Stimulated activated naive CD8-positive, alpha-beta T cell treated with anti-CD3 and anti-CD28 coated beads, Interleukin-15, Interleukin-2, amounts not matched to agents 100 ng/mL and 50 ng/mL, for 24 hours (primary cell): Measurements from ENCODE around the gene MRAP2.
"Not testable (repeated sequence)": the region's sequence is repeated elsewhere in the genome, so short reads cannot be mapped to it uniquely, and the experiment has no call there.

Experiments
- H3K27ac Mint-ChIP-seq: one replicate; pipeline ENCODE4 v1.8.0; 2021; ENCODE audit warnings: mild to moderate bottlenecking, mixed read lengths
- H3K27me3 Mint-ChIP-seq: one replicate; pipeline ENCODE4 v1.8.0; 2021; ENCODE audit warnings: mixed read lengths
- H3K36me3 Mint-ChIP-seq: one replicate; pipeline ENCODE4 v1.8.0; 2021; ENCODE audit warnings: low read depth, mixed read lengths
- H3K4me1 Mint-ChIP-seq: one replicate; pipeline ENCODE4 v1.8.0; 2021; ENCODE audit warnings: low read depth, mixed read lengths
- H3K4me3 Mint-ChIP-seq: one replicate; pipeline ENCODE4 v1.8.0; 2021; ENCODE audit warnings: mild to moderate bottlenecking, mixed read lengths
- H3K9me3 Mint-ChIP-seq: one replicate; pipeline ENCODE4 v1.8.0; 2021; ENCODE audit warnings: mixed read lengths

MRAP2 gene

DNA sequence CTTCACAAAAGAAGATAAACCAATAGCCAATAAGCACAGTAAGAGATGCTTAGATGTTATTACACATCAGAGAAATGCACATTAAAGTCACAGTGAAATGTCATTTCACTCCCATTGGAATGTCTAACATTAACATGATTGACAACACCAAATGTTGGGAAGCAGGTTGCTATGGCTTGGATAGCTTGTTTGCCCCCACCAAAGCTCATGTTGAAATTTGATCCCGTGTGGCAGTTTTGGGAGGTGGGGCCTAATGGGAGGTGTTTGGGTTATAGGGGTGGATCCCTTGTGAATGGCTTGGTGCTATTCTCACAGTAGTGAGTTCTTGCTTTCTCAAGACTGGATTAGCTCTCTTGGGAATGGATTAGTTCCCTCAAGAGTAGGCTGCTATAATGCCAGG lies 44.8 kb downstream of the MRAP2 start:
- Mint-ChIP-seq H3K27ac (no peak overlapping the region), H3K36me3 (no peaks in the 10 kb centered on the region), H3K9me3 (no peaks in the 10 kb centered on the region), H3K4me1 (no peaks in the 10 kb centered on the region), H3K4me3 (no peak overlapping the region), H3K27me3 (peaks cover 15% of the 10 kb centered on the region)

DNA sequence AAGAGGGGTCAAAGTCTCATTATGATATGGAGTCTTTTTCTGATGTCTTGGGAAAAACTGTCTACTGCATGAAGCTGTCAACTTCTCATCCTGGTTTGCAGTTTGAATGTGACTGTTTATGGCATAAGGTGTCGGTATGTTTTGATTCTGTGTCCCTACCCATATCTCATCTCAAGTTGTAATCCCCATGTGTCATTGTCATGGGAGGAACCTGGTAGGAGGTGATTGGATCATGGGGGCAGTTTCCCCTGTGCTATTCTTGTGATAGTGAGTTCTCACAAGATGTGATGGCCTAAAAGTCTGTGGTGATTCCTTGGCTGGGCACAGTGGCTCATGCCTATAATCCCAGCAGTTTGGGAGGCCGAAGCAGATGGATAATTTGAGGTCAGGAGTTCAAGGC lies 47.6 kb downstream of the MRAP2 start:
- Mint-ChIP-seq H3K27me3 (peaks cover 19% of the 10 kb centered on the region), H3K4me3 (no peak overlapping the region), H3K27ac (no peak overlapping the region), H3K36me3 (no peaks in the 10 kb centered on the region), H3K9me3 (no peaks in the 10 kb centered on the region), H3K4me1 (no peaks in the 10 kb centered on the region)

DNA sequence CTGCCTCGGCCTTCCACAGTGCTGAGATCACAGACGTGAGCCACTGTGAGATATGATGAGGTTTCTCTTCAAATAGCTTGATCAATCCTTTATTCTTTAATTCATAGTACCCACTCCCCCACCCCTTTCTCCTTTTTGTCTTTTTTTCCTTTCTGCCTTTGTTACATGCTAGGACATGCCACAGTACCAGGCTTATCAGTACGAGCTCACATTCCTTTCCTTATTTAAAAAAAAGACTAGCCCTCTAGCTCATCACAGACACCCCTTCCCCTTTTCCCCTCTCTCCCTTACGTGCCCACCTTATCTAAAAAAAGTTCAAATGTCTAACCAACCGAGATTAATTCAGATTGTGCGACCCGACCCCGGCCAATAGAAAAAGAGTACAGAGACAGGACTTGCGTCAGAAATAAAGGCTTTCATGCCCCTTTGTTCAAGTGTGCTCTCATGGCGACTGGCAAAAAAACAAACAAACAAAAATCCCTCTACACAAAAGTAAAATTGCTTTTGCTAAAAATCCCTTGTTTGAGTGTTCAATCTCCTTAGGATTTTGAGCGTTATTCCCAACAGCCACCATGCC lies 49.2 kb downstream of the MRAP2 start:
- Mint-ChIP-seq H3K27me3 (peaks cover 25% of the 10 kb centered on the region), H3K4me1 (no peaks in the 10 kb centered on the region), H3K9me3 (no peaks in the 10 kb centered on the region), H3K36me3 (no peaks in the 10 kb centered on the region), H3K27ac (no peak overlapping the region), H3K4me3 (no peak overlapping the region)

DNA sequence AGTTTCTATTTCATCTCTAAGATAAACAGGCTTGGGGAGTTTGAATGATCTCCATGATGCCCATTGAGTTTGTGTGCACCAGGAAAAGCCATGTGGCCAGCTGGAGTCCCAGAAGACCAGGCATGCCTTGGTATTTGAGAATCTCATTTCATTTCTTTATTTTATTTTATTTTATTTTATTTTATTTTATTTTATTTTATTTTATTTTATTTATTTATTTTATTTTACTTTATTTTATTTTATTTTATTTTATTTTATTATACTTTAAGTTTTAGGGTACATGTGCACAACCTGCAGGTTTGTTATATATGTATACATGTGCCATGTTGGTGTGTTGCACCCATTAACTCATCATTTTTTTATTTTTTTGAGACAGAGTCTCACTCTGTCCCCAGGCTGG lies 51.1 kb downstream of the MRAP2 start:
- H3K36me3 Mint-ChIP-seq, H3K4me1 Mint-ChIP-seq, H3K4me3 Mint-ChIP-seq, H3K9me3 Mint-ChIP-seq, H3K27ac Mint-ChIP-seq: not testable (repeated sequence)
- peaks cover 25% of the 10 kb centered on the region for H3K27me3 Mint-ChIP-seq

DNA sequence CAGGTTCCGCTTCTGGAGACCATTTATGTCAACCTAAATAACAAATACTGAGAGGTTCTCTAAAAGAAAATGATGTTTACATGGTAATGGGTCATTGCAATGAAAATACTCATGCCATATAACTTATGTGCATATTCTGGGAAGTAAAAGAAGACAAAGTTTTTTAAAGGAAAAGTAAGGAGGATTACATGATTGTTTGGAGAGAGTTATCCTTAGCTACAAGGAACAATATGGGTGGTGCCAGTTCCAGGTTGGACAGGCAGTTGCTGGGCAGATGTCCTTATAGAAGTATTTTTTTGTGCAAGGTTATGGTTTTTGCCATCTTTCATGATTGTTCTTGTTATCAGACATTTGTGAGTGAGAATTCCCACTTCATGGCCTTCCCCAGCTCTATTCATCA lies 52.5 kb downstream of the MRAP2 start:
- Mint-ChIP-seq H3K4me3 (no peak overlapping the region), H3K27ac (no peak overlapping the region), H3K9me3 (no peaks in the 10 kb centered on the region), H3K4me1 (no peaks in the 10 kb centered on the region), H3K36me3 (no peaks in the 10 kb centered on the region), H3K27me3 (peaks cover 22% of the 10 kb centered on the region)

DNA sequence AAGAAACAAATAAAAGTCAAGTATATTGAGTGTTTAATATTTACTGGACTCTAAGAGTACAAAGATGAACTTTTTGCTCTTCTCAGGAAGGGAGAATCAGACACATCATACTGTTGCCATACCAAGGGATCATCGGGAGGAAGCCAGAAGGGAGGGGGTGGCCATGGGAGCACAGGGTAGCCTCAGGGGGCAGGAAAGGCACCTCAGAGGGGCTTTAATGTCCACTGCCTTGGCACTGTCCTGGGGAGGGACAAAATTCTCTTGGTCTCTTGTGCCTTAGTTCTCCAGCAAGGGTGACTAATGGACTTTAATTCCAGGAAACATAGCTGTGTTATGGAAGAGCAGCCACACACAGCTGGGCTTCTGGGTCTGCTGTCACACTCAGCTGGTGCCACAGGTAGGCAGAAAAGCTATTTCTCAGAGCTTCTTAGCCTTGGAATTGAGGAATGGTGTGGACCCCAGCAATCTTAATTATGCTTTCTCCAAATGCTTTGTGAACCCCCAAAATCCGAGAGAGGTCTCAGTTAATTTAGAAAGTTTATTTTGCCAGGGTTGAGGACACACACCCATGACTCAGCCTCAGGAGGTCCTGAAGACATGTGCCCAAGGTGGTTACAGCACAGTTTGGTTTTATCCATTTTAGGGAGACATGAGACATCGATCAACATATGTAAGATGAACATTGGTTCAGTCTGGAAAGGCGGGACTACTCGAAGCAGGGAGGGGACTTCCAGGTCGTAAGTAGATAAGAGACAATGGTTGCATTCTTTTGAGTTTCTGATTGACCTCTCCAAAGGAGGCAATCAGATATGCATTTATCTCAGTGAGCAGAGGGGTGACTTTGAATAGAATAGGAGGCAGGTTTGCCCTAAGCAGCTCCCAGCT lies 53.2 kb downstream of the MRAP2 start:
- H3K27ac Mint-ChIP-seq = no peak overlapping the region

DNA sequence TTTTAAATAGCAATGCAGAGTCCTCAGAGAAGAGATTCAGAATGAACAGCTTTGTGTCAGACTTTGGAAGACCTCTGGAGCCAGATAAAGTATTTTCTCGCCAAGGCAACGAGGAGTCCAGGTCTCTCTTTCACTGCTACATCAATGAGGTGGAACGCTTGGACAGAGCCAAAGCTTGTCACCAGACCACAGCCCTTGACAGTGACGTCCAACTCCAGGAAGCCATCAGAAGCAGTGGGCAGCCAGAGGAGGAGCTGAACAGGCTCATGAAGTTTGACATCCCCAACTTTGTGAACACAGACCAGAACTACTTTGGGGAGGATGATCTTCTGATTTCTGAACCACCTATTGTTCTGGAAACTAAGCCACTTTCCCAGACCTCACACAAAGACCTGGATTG lies 55.5 kb downstream of the MRAP2 start:
- peaks cover 11% of the 10 kb centered on the region for H3K27me3 Mint-ChIP-seq
- no peaks in the 10 kb centered on the region for H3K4me1 Mint-ChIP-seq
- no peaks in the 10 kb centered on the region for H3K36me3 Mint-ChIP-seq
- H3K27ac Mint-ChIP-seq = no peak overlapping the region
- H3K9me3 Mint-ChIP-seq = no peaks in the 10 kb centered on the region
- H3K4me3 Mint-ChIP-seq = no peak overlapping the region

More for the DNA sequence above, 53.2 kb downstream of the MRAP2 start:
- Mint-ChIP-seq H3K36me3 (no peaks in the 10 kb centered on the region), H3K27me3 (peaks cover 20% of the 10 kb centered on the region), H3K4me1 (no peaks in the 10 kb centered on the region), H3K4me3 (no peak overlapping the region), H3K9me3 (no peaks in the 10 kb centered on the region)

DNA sequence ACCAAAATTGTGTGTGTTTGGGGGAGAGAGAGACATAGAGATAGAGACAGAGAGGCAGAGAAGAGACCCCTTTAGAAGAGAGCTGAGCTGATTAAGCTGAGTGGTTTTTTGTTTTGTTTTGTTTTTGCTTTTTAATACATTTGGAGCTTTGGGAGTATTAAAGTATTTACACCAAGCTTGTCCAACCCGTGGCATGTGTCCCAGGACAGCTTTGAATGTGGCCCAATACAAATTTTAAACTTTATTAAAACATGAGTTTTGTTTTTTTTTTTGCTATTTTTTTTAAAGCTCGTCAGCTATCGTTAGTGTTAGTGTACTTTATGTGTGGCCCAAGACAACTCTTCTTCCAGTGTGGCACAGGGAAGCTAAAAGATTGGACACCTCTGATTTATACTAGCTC lies 56.0 kb downstream of the MRAP2 start:
- no peaks in the 10 kb centered on the region for H3K4me1 Mint-ChIP-seq
- H3K27ac Mint-ChIP-seq = no peak overlapping the region
- no peak overlapping the region for H3K4me3 Mint-ChIP-seq
- no peaks in the 10 kb centered on the region for H3K9me3 Mint-ChIP-seq
- peaks cover 11% of the 10 kb centered on the region for H3K27me3 Mint-ChIP-seq
- no peaks in the 10 kb centered on the region for H3K36me3 Mint-ChIP-seq

DNA sequence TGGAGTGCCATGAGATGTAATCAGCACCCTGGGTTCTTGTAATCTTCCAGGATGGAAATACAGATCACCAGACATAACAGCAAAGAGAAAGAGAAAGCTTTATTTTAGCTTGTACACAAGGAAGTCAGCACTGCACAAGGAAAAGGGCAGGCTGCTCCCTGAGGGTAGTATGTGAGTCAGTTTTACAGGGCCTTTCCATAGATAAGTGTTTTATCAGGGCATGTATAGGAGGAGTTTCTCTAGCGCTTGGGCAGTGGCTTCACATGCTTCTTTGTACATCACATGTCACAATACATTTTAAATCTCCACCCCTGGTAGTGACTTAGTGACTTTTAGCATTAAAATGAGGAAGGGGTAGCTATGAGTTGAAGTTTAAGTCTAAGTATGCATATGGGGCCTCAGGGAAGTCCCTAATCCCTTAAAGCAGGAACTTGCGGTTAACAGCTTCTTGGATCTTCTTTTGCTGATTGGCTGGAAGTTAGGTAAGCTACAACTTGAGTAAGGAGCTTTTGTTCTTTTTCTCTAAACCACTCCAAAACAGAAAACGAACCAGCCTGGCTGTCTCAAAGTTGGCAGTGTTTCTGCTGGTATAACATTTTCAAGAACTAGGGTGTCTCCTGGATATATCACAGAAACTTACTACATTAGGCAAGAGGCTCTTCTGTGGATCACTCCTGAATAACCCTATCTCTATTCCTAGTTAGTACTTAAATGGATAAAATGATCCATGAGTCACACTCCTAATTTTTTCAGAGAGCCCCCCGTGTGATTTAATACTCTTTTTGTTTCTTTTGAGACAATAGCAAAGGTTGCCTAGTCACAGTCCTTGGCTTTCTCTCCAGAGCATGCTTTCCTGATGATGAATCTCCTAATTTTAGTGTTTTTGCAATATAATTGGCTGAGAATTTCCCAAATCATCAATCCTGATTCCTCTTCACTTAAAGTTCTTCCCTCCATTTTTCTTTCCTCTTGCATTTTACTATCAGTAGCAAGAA lies 60.2 kb downstream of the MRAP2 start:
- no peak overlapping the region for H3K4me3 Mint-ChIP-seq
- H3K4me1 Mint-ChIP-seq = no peaks in the 10 kb centered on the region
- H3K27ac Mint-ChIP-seq = no peak overlapping the region

DNA sequence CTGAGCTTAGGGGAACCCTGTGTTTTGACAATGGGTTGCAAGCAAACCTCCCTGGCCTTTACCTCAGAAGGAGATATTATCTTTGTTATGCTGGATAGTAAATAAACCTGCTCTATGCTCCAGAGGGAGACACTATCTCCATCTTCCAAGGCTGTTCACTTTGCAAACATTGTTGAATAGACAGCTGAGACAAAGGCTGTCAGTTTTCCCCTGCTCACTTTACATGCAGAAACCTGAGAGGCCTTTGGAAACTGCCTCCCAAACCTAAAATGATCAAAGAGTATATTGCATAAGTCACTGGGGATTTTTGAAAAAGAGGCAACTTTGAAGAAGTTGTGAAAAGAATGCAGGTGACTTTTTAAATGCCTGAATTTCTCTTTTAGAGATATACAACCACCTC lies 61.6 kb downstream of the MRAP2 start:
- no peak overlapping the region for H3K4me3 Mint-ChIP-seq
- no peak overlapping the region for H3K27ac Mint-ChIP-seq
- no peaks in the 10 kb centered on the region for H3K4me1 Mint-ChIP-seq
- H3K27me3 Mint-ChIP-seq = no peaks in the 10 kb centered on the region
- no peaks in the 10 kb centered on the region for H3K36me3 Mint-ChIP-seq
- H3K9me3 Mint-ChIP-seq = no peaks in the 10 kb centered on the region

More for the DNA sequence above, 60.2 kb downstream of the MRAP2 start:
- no peaks in the 10 kb centered on the region for H3K36me3 Mint-ChIP-seq
- no peaks in the 10 kb centered on the region for H3K27me3 Mint-ChIP-seq
- H3K9me3 Mint-ChIP-seq = no peaks in the 10 kb centered on the region

DNA sequence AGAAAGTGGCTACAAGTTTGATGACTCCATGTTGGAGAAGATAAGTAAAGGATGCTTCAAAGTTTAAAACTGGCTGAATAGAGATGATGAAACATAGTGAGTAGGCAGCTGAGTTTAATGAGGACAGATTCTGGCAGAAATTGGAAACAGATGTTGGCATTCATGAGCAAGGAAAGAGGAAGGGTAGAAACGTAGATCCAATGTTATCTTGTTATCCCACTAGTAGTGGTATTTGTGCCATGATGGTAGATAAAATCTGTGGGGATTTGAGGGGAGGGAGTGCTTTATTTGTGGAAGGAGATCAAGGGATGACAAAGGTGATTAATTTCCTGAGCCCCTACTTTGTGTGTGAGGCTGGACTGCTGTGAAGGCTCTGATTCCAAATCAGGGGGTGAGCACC lies 69.5 kb downstream of the MRAP2 start:
- no peak overlapping the region for H3K4me3 Mint-ChIP-seq
- no peaks in the 10 kb centered on the region for H3K36me3 Mint-ChIP-seq
- H3K4me1 Mint-ChIP-seq = no peaks in the 10 kb centered on the region
- H3K9me3 Mint-ChIP-seq = peaks cover 3% of the 10 kb centered on the region
- peaks cover 13% of the 10 kb centered on the region for H3K27me3 Mint-ChIP-seq
- H3K27ac Mint-ChIP-seq = no peak overlapping the region

DNA sequence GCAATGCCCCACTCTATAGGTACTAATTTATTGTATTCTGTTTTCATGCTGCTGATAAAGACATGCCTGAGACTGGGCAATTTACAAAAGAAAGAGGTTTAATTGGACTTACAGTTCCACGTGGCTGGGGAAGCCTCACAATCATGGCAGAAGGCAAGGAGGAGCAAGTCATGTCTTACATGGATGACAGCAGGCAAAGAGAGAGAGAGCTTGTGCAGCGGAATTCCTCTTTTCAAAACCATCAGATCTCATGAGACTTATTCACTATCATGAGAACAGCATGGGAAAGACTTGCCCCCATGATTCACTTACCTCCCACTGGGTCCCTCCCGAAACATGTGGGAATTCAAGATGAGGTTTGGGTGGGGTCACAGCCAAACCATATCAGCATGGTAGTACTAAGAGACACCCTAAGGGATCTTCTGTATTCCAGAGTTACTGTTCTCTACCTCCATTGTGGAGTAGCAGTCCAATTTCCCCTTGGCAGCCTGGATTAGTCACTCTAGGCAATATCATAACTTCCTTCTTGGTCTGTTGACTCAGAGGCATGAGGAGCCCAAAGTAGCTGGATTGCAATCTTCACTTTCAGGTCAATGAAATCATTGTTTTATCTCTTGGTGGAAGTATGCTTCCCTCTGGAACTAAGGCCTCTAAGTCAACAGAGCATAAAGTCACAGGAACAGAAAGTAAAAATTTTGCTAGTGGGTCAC lies 71.8 kb downstream of the MRAP2 start:
- H3K4me3 Mint-ChIP-seq, H3K27ac Mint-ChIP-seq, H3K4me1 Mint-ChIP-seq, H3K36me3 Mint-ChIP-seq, H3K9me3 Mint-ChIP-seq: not testable (repeated sequence)
- peaks cover 13% of the 10 kb centered on the region for H3K27me3 Mint-ChIP-seq

DNA sequence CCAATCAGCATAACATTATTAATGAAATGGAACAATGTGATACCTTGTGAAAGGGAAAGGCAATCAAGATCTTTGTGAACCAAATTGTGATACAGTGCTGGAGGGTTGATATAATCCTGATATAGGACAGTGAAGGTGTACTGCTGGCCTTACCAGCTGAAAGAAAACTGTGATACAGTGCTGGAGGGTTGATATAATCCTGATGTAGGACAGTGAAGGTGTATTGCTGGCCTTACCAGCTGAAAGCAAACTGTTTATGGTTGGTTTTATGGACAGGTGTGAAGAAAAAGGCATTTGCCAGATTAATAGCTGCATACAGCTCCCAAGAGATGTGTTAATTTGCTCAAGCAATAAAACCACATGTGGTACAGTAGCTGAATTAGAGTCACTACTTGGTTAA lies 73.9 kb downstream of the MRAP2 start:
- no peaks in the 10 kb centered on the region for H3K4me1 Mint-ChIP-seq
- no peaks in the 10 kb centered on the region for H3K36me3 Mint-ChIP-seq
- H3K9me3 Mint-ChIP-seq = peaks cover 3% of the 10 kb centered on the region
- no peak overlapping the region for H3K4me3 Mint-ChIP-seq
- H3K27me3 Mint-ChIP-seq = peaks cover 5% of the 10 kb centered on the region
- H3K27ac Mint-ChIP-seq = no peak overlapping the region

DNA sequence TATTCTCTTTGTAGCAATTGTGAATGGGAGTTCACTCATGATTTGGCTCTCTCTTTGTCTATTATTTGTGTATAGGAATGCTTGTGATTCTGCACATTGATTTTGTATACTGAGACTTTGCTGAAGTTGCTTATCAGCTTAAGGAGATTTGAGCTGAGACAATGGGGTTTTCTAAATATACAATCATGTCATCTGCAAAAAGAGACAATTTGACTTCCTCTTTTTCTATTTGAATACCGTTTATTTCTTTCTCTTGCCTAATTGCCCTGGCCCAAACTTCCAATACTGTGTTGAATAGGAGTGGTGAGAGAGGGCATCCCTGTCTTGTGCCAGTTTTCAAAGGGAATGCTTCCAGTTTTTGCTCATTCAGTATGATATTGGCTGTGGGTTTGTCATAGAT lies 77.8 kb downstream of the MRAP2 start:
- not testable (repeated sequence) for H3K9me3 Mint-ChIP-seq, H3K27ac Mint-ChIP-seq, H3K4me3 Mint-ChIP-seq, H3K36me3 Mint-ChIP-seq, H3K4me1 Mint-ChIP-seq
- peaks cover 12% of the 10 kb centered on the region for H3K27me3 Mint-ChIP-seq
